ENCODE data around the gene SLCO6A1.

SLCO6A1 gene

GRCh38 chr5:102451082-102451481, 47.7 kb downstream of the SLCO6A1 start:
- DNase-seq (ENCODE audit: low spot score) = no peak

GRCh38 chr5:102450313-102450990, 48.3 kb downstream of the SLCO6A1 start:
- no peak for DNase-seq (ENCODE audit: low spot score)

- no peak for DNase-seq (ENCODE audit: low spot score)
These were observed 65.3 kb downstream of the SLCO6A1 start for GRCh38 chr5:102433473-102433872.

- peak; percentile 14 for DNase-seq (ENCODE audit: low spot score)
These were observed 77.2 kb downstream of the SLCO6A1 start for GRCh38 chr5:102421647-102422046.

- no peak for DNase-seq (ENCODE audit: low spot score)
These were observed 80.3 kb downstream of the SLCO6A1 start for GRCh38 chr5:102418531-102418930.

- no peak for DNase-seq (ENCODE audit: low spot score)
These were observed 84.4 kb downstream of the SLCO6A1 start for GRCh38 chr5:102414448-102414847.

GRCh38 chr5:102388235-102388634, 110.6 kb downstream of the SLCO6A1 start:
- no peak for DNase-seq (ENCODE audit: low spot score)

GRCh38 chr5:102385365-102385764, 113.4 kb downstream of the SLCO6A1 start:
- no peak for DNase-seq (ENCODE audit: low spot score)

- DNase-seq (ENCODE audit: low spot score) = no peak
These were observed 118.6 kb downstream of the SLCO6A1 start for GRCh38 chr5:102380174-102380573.

GRCh38 chr5:102375876-102376275, 122.9 kb downstream of the SLCO6A1 start:
- DNase-seq (ENCODE audit: low spot score) = no peak

- no peak for DNase-seq (ENCODE audit: low spot score)
These were observed 123.5 kb downstream of the SLCO6A1 start for GRCh38 chr5:102375272-102375671.

- DNase-seq (ENCODE audit: low spot score) = no peak
These were observed 130.4 kb downstream of the SLCO6A1 start for GRCh38 chr5:102368392-102368791.

GRCh38 chr5:102341681-102342288, 157.0 kb downstream of the SLCO6A1 start:
- DNase-seq (ENCODE audit: low spot score) = no peak

- no peak for DNase-seq (ENCODE audit: low spot score)
These were observed 174.1 kb downstream of the SLCO6A1 start for GRCh38 chr5:102324714-102325113.

Data from pons (tissue), 1 donor.